ENCODE measurements around the gene CST9. TPM values are rescaled to one million over a fixed set of nuclear protein-coding genes. Genes with fewer than 3 reads are reported as not detected.
"Not testable (repeated sequence)": the region's sequence is repeated elsewhere in the genome, so short reads cannot be mapped to it uniquely, and the experiment has no call there.

CST9 gene
- total and polyA plus RNA-seq, 7 experiments from 2014 or later, result not detected

GRCh38 chr20:23582293-23582692, 23.4 kb downstream of the CST9 start:
- DNase-seq (no peak), ATAC-seq (no peak)
- H3K27ac Mint-ChIP-seq, result peak overlapping the region in 1 of 9 donors; percentile 28
- H3K27me3 Mint-ChIP-seq, result peaks cover 10 to 56% (median 33%) of the 10 kb centered on the region in 5 donors
- ChIA-PET POLR2A (no interaction called here), CTCF (no interaction called here)
- no peak overlapping the region for H3K4me3 ChIP-seq (ENCODE audit: low read length)
- no peaks in the 10 kb centered on the region for H3K27me3 ChIP-seq (ENCODE audit: control insufficient read depth in 2 of 2, insufficient read depth in 2 of 2, low read length in 2 of 2)
- H3K4me1 ChIP-seq (ENCODE audit: control insufficient read depth in 2 of 2, insufficient read depth in 2 of 2, low read length in 2 of 2), result no peaks in the 10 kb centered on the region
- H3K4me1 Mint-ChIP-seq, result no peaks in the 10 kb centered on the region
- H3K36me3 ChIP-seq (ENCODE audit: control insufficient read depth in 2 of 3, insufficient read depth in 3 of 3, low read length in 3 of 3), result no peaks in the 10 kb centered on the region
- H3K9me3 Mint-ChIP-seq, result peaks cover 0 to 12% (median 5%) of the 10 kb centered on the region in 11 donors
- no peak overlapping the region for H3K4me3 Mint-ChIP-seq
- intact Hi-C loops (cut with micrococcal nuclease), result no loop called here
- H3K36me3 Mint-ChIP-seq, result no peaks in the 10 kb centered on the region
- H3K9me3 ChIP-seq (ENCODE audit: control insufficient read depth in 2 of 3, low read length in 3 of 3), result no peaks in the 10 kb centered on the region
- no peak overlapping the region for H3K27ac ChIP-seq (ENCODE audit: low read depth, low read length)

- DNase-seq; H3K27ac ChIP-seq (ENCODE audit: low read depth, low read length); H3K27ac Mint-ChIP-seq; ATAC-seq; H3K4me1 Mint-ChIP-seq; POLR2A ChIA-PET; intact Hi-C loops (cut with micrococcal nuclease); H3K4me1 ChIP-seq (ENCODE audit: control insufficient read depth in 2 of 2, insufficient read depth in 2 of 2, low read length in 2 of 2); H3K36me3 ChIP-seq (ENCODE audit: control insufficient read depth in 2 of 3, insufficient read depth in 3 of 3, low read length in 3 of 3); H3K36me3 Mint-ChIP-seq; H3K27me3 ChIP-seq (ENCODE audit: control insufficient read depth in 2 of 2, insufficient read depth in 2 of 2, low read length in 2 of 2); H3K4me3 Mint-ChIP-seq; H3K9me3 ChIP-seq (ENCODE audit: control insufficient read depth in 2 of 3, low read length in 3 of 3); CTCF ChIA-PET; H3K4me3 ChIP-seq (ENCODE audit: low read length): not testable (repeated sequence)
- H3K9me3 Mint-ChIP-seq, result peaks cover 0 to 12% (median 5%) of the 10 kb centered on the region in 11 donors
- peaks cover 10 to 51% (median 33%) of the 10 kb centered on the region in 5 donors for H3K27me3 Mint-ChIP-seq
Measured at GRCh38 chr20:23581833-23582232, 23.9 kb downstream of the CST9 start.

GRCh38 chr20:23574977-23575376, 30.7 kb downstream of the CST9 start:
- DNase-seq (no peak), ATAC-seq (no peak)
- Mint-ChIP-seq H3K4me3 (no peak overlapping the region), H3K4me1 (no peaks in the 10 kb centered on the region), H3K36me3 (no peaks in the 10 kb centered on the region), H3K27me3 (peaks cover 0 to 22% (median 2%) of the 10 kb centered on the region in 5 donors), H3K27ac (no peak overlapping the region), H3K9me3 (peaks cover 0 to 3% (median 0%) of the 10 kb centered on the region in 11 donors)
- Histone ChIP-seq H3K27ac (ENCODE audit: low read depth, low read length) (no peak overlapping the region), H3K27me3 (ENCODE audit: control insufficient read depth in 2 of 2, insufficient read depth in 2 of 2, low read length in 2 of 2) (no peaks in the 10 kb centered on the region), H3K4me3 (ENCODE audit: low read length) (no peak overlapping the region), H3K9me3 (ENCODE audit: control insufficient read depth in 2 of 3, low read length in 3 of 3) (no peaks in the 10 kb centered on the region), H3K36me3 (ENCODE audit: control insufficient read depth in 2 of 3, insufficient read depth in 3 of 3, low read length in 3 of 3) (no peaks in the 10 kb centered on the region), H3K4me1 (ENCODE audit: control insufficient read depth in 2 of 2, insufficient read depth in 2 of 2, low read length in 2 of 2) (no peaks in the 10 kb centered on the region)
- intact Hi-C loops (cut with micrococcal nuclease), result no loop called here
- CTCF ChIA-PET, result no interaction called here
- POLR2A ChIA-PET, result no interaction called here

GRCh38 chr20:23570178-23570760, 35.4 kb downstream of the CST9 start:
- intact Hi-C loops (cut with micrococcal nuclease), result no loop called here
- Histone ChIP-seq H3K4me1 (ENCODE audit: control insufficient read depth in 2 of 2, insufficient read depth in 2 of 2, low read length in 2 of 2) (no peaks in the 10 kb centered on the region), H3K4me3 (ENCODE audit: low read length) (no peak overlapping the region), H3K9me3 (ENCODE audit: control insufficient read depth in 2 of 3, low read length in 3 of 3) (no peaks in the 10 kb centered on the region), H3K27ac (ENCODE audit: low read depth, low read length) (no peak overlapping the region), H3K36me3 (ENCODE audit: control insufficient read depth in 2 of 3, insufficient read depth in 3 of 3, low read length in 3 of 3) (no peaks in the 10 kb centered on the region), H3K27me3 (ENCODE audit: control insufficient read depth in 2 of 2, insufficient read depth in 2 of 2, low read length in 2 of 2) (no peaks in the 10 kb centered on the region)
- H3K9me3 Mint-ChIP-seq, result peaks cover 0 to 1% (median 0%) of the 10 kb centered on the region in 11 donors
- no peaks in the 10 kb centered on the region for H3K36me3 Mint-ChIP-seq
- DNase-seq (no peak), ATAC-seq (no peak)
- H3K27ac Mint-ChIP-seq, result no peak overlapping the region
- ChIA-PET POLR2A (no interaction called here), CTCF (no interaction called here)
- peaks cover 6 to 18% (median 10%) of the 10 kb centered on the region in 5 donors for H3K27me3 Mint-ChIP-seq
- no peak overlapping the region for H3K4me3 Mint-ChIP-seq
- H3K4me1 Mint-ChIP-seq, result no peaks in the 10 kb centered on the region

- Mint-ChIP-seq H3K9me3 (peaks cover 0 to 1% (median 0%) of the 10 kb centered on the region in 11 donors), H3K4me3 (no peak overlapping the region), H3K36me3 (no peaks in the 10 kb centered on the region), H3K4me1 (peaks cover 0 to 1% (median 0%) of the 10 kb centered on the region in 7 donors), H3K27me3 (peaks cover 6 to 25% (median 11%) of the 10 kb centered on the region in 5 donors), H3K27ac (no peak overlapping the region)
- H3K9me3 ChIP-seq (ENCODE audit: control insufficient read depth in 2 of 3, low read length in 3 of 3), result no peaks in the 10 kb centered on the region
- H3K27ac ChIP-seq (ENCODE audit: low read depth, low read length), result no peak overlapping the region
- DNase-seq, result no peak
- H3K4me1 ChIP-seq (ENCODE audit: control insufficient read depth in 2 of 2, insufficient read depth in 2 of 2, low read length in 2 of 2), result no peaks in the 10 kb centered on the region
- no peaks in the 10 kb centered on the region for H3K36me3 ChIP-seq (ENCODE audit: control insufficient read depth in 2 of 3, insufficient read depth in 3 of 3, low read length in 3 of 3)
- H3K4me3 ChIP-seq (ENCODE audit: low read length), result no peak overlapping the region
- H3K27me3 ChIP-seq (ENCODE audit: control insufficient read depth in 2 of 2, insufficient read depth in 2 of 2, low read length in 2 of 2), result no peaks in the 10 kb centered on the region
- ChIA-PET CTCF (no interaction called here), POLR2A (no interaction called here)
- no peak for ATAC-seq
- intact Hi-C loops (cut with micrococcal nuclease), result no loop called here
Measured at GRCh38 chr20:23569570-23569969, 36.1 kb downstream of the CST9 start.

- Mint-ChIP-seq H3K4me1 (peaks cover 0 to 1% (median 0%) of the 10 kb centered on the region in 7 donors), H3K27ac (no peak overlapping the region), H3K4me3 (no peak overlapping the region), H3K27me3 (peaks cover 5 to 31% (median 16%) of the 10 kb centered on the region in 5 donors), H3K36me3 (no peaks in the 10 kb centered on the region), H3K9me3 (peaks cover 0 to 4% (median 0%) of the 10 kb centered on the region in 11 donors)
- intact Hi-C loops (cut with micrococcal nuclease), result no loop called here
- Histone ChIP-seq H3K9me3 (ENCODE audit: control insufficient read depth in 2 of 3, low read length in 3 of 3) (no peaks in the 10 kb centered on the region), H3K4me3 (ENCODE audit: low read length) (no peak overlapping the region), H3K36me3 (ENCODE audit: control insufficient read depth in 2 of 3, insufficient read depth in 3 of 3, low read length in 3 of 3) (no peaks in the 10 kb centered on the region), H3K27ac (ENCODE audit: low read depth, low read length) (no peak overlapping the region), H3K27me3 (ENCODE audit: control insufficient read depth in 2 of 2, insufficient read depth in 2 of 2, low read length in 2 of 2) (no peaks in the 10 kb centered on the region), H3K4me1 (ENCODE audit: control insufficient read depth in 2 of 2, insufficient read depth in 2 of 2, low read length in 2 of 2) (no peaks in the 10 kb centered on the region)
- CTCF ChIA-PET, result no interaction called here
- POLR2A ChIA-PET, result no interaction called here
- DNase-seq (no peak), ATAC-seq (no peak)
Measured at GRCh38 chr20:23568971-23569330, 36.8 kb downstream of the CST9 start.

- Histone ChIP-seq H3K27ac (ENCODE audit: low read depth, low read length) (no peak within 1 kb of the TSS), H3K36me3 (ENCODE audit: control insufficient read depth in 2 of 3, insufficient read depth in 3 of 3, low read length in 3 of 3) (no peaks in the 10 kb centered on the region), H3K27me3 (ENCODE audit: control insufficient read depth in 2 of 2, insufficient read depth in 2 of 2, low read length in 2 of 2) (no peaks in the 10 kb centered on the region), H3K4me3 (ENCODE audit: low read length) (no peak within 1 kb of the TSS), H3K4me1 (ENCODE audit: control insufficient read depth in 2 of 2, insufficient read depth in 2 of 2, low read length in 2 of 2) (no peaks in the 10 kb centered on the region), H3K9me3 (ENCODE audit: control insufficient read depth in 2 of 3, low read length in 3 of 3) (no peaks in the 10 kb centered on the region)
- ATAC-seq (no peak), DNase-seq (no peak)
- no peak within 1 kb of the TSS for H3K27ac Mint-ChIP-seq
- no peaks in the 10 kb centered on the region for H3K36me3 Mint-ChIP-seq
- intact Hi-C loops (cut with micrococcal nuclease), result no loop called here
- POLR2A ChIA-PET, result no interaction called here
- H3K4me3 Mint-ChIP-seq, result no peak within 1 kb of the TSS
- H3K9me3 Mint-ChIP-seq, result peaks cover 0 to 9% (median 0%) of the 10 kb centered on the region in 11 donors
- H3K4me1 Mint-ChIP-seq, result peaks cover 0 to 1% (median 0%) of the 10 kb centered on the region in 7 donors
- H3K27me3 Mint-ChIP-seq, result peaks cover 5 to 31% (median 16%) of the 10 kb centered on the region in 5 donors
- CTCF ChIA-PET, result no interaction called here
Measured at GRCh38 chr20:23568320-23568970, 37.3 kb downstream of the CST9 start, which contains the start of gene CST9L. TSS of gene CST9L (minus strand) at chr20:23568484. CDS start at chr20:23568450, 34 bp downstream.

Data from naive thymus-derived CD4-positive, alpha-beta T cell (primary cell).